H7 (cell line): ENCODE results near the gene NFKB1. TPM values are rescaled to one million over a fixed set of nuclear protein-coding genes. Genes with fewer than 3 reads are reported as not detected.
A peak's percentile ranks its signal among the peaks of the same experiment; 100 is the strongest.

Source experiments
- DNase-seq: peaks from one replicate; pipeline ENCODE4 v3.0.0; 2012
- H3K27me3 ChIP-seq: 2 replicates; pipeline ENCODE4 v1.6.0; 2011; ENCODE audit warnings: mild to moderate bottlenecking, low read length; ENCODE audit not compliant: control insufficient read depth, insufficient read depth
- H3K36me3 ChIP-seq: replicated peaks from 2 replicates; pipeline ENCODE4 v1.5.1; 2011; ENCODE audit warnings: low read length; ENCODE audit not compliant: control insufficient read depth, insufficient read depth
- H3K4me3 ChIP-seq: 2 replicates; pipeline ENCODE4 v1.5.1; 2011; ENCODE audit warnings: low read depth, mild to moderate bottlenecking, control low read depth, low read length, moderate library complexity; ENCODE audit not compliant: insufficient read depth
- total RNA-seq: library from RNA; depleted of rRNA; stranded (reverse); fragments of >200 nt; shearing (Covaris generic); gene quantifications from 2 replicates; pipeline ENCODE4 v1.2.3, GENCODE V29; 2014

The NFKB1 gene
- total RNA-seq, 1 experiment from 2014 or later: 6.8 TPM

DNA sequence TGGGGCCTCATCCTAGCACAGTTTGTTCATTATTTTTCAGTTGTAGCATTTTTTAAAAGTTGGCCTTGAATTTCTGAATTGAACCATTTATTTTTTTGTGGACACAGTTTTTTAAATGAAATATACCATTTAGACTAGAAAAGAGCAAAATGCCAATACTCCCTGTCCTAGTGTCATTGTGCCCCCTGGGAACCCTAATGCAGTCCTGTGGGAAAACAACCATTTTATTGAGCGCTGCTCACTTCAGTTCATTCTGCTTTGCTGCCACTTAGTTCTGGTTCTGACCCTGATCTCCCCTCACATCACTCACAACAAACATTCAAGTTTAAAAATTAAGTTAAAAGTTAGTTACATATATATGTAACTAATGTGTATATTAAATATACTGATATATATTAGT is 5.4 kb downstream of the NFKB1 start:
- DNase-seq: no peak
- Histone ChIP-seq H3K36me3 (no peaks in the 10 kb centered on the region), H3K4me3 (no peak overlapping the region), H3K27me3 (no peaks in the 10 kb centered on the region)

GRCh38 chr4:102511830-102512605 is 10.9 kb downstream of the NFKB1 start:
- H3K4me3 ChIP-seq: no peak overlapping the region

GRCh38 chr4:102514298-102514964 is 13.3 kb downstream of the NFKB1 start:
- no peak overlapping the region for H3K4me3 ChIP-seq

More at GRCh38 chr4:102511830-102512605, 10.9 kb downstream of the NFKB1 start:
- Histone ChIP-seq H3K27me3 (no peaks in the 10 kb centered on the region), H3K36me3 (no peaks in the 10 kb centered on the region)
- DNase-seq: no peak

GRCh38 chr4:102517753-102518152 is 16.6 kb downstream of the NFKB1 start:
- Histone ChIP-seq H3K4me3 (no peak overlapping the region), H3K27me3 (no peaks in the 10 kb centered on the region), H3K36me3 (no peaks in the 10 kb centered on the region)
- no peak for DNase-seq

More at GRCh38 chr4:102514298-102514964, 13.3 kb downstream of the NFKB1 start:
- DNase-seq: no peak
- Histone ChIP-seq H3K36me3 (no peaks in the 10 kb centered on the region), H3K27me3 (no peaks in the 10 kb centered on the region)

DNA sequence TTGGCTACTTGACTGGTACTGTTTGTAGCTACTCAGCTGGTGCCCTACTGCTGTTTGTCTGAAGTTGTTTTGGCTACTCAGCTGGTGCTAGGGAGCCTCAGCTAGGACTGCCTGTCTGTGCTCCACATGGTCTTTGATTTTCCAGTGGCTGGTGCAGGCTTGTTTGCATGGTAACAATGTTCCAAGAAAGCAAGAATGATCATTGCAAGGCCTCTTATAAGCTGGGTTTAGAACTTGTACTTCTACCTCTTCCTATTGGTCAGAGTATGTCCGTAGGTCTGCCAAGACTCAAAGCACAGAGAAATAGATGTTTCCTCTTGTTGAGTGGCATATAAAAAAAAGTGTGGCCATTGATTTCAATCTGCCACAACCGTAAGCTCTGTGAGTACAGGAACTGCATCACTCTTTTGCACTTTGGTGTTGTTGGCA is 17.6 kb downstream of the NFKB1 start:
- Histone ChIP-seq H3K27me3 (no peaks in the 10 kb centered on the region), H3K36me3 (no peaks in the 10 kb centered on the region), H3K4me3 (no peak overlapping the region)
- peak; percentile 13 for DNase-seq

DNA sequence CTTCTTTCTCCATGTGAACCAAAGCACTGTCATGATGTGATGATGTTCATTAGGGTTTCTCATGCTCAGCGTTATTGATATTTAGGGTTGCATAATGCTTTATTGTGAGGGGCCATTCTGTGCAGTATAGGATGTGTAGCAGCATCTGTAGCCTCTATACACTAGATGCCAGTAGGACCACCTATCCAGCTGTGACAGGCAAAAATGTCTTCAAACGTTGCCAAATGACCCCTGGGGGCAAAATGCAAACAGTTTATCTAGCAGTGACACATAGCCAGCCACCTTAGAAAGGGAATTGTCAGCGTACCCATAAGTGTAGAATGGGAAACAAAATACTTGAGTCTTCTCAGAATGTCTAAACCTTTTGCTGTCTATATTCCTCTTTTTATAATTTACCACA is 18.8 kb downstream of the NFKB1 start:
- Histone ChIP-seq H3K36me3 (no peaks in the 10 kb centered on the region), H3K27me3 (no peaks in the 10 kb centered on the region), H3K4me3 (no peak overlapping the region)
- DNase-seq: no peak

- H3K4me3 ChIP-seq: no peak overlapping the region
- H3K27me3 ChIP-seq: no peaks in the 10 kb centered on the region
- DNase-seq: no peak
- H3K36me3 ChIP-seq: no peaks in the 10 kb centered on the region
Observed at GRCh38 chr4:102521570-102521969, 20.4 kb downstream of the NFKB1 start.

DNA sequence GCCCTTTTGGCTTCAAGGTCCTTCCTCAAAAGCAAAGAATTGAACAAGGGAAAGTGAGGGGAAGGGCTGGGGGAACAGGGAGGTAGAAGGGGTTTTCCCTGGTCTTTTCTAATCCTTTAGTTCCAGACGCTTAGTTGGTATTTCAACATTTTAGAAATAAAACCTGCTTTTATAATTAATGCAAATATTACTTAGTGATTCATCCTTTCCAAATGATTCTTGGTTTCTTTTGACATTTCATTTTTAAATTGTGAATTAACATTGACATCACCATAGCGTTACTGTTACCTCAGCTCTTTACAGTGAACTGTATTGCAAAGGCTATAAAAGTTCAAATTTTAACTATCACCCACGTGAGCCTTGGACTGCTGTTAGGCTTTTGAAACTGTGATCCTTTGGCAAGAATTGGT is 20.9 kb downstream of the NFKB1 start:
- DNase-seq: no peak
- no peaks in the 10 kb centered on the region for H3K36me3 ChIP-seq
- no peak overlapping the region for H3K4me3 ChIP-seq
- no peaks in the 10 kb centered on the region for H3K27me3 ChIP-seq

DNA sequence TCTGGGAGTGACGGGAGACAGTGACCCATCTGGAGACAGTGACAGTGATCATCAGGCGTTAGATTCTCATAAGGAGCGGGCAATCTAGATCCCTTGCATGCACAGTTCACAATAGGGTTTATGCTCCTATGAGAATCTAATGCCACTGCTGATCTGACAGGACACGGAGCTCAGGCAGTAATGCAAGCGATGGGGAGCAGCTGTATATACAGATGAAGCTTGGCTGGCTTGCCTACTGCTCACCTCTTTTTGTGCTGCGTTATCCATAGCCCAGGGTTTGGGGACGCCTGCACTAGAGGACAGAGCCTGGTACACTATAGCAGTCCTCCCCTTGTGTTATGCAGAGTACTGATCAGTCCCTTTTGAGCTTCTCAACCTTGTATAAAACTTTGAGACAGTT is 23.5 kb downstream of the NFKB1 start:
- H3K36me3 ChIP-seq: no peaks in the 10 kb centered on the region
- no peak overlapping the region for H3K4me3 ChIP-seq
- no peak for DNase-seq
- no peaks in the 10 kb centered on the region for H3K27me3 ChIP-seq

DNA sequence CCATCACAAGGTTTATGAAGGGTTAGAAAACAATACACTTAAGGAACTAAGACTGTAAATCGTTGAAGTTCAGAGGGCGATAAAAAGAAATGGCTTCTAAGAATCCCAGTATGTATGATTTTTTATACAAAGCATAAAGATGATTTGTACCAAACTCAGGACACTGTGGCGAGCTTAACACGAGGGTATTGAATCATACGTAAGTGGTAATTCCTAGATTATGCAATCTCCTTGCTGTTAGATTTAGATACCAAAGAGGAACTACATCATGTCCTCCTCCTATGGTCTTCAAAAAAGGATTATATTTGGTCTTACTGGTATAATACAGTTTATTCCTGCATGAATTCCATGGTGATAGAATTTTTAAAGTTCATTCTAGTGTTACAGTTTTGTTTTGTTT is 23.9 kb downstream of the NFKB1 start:
- Histone ChIP-seq H3K4me3 (no peak overlapping the region), H3K27me3 (no peaks in the 10 kb centered on the region), H3K36me3 (no peaks in the 10 kb centered on the region)
- no peak for DNase-seq

GRCh38 chr4:102525504-102525903 is 24.3 kb downstream of the NFKB1 start:
- H3K4me3 ChIP-seq: no peak overlapping the region
- no peak for DNase-seq
- H3K27me3 ChIP-seq: no peaks in the 10 kb centered on the region
- no peaks in the 10 kb centered on the region for H3K36me3 ChIP-seq

GRCh38 chr4:102526532-102526931 is 25.4 kb downstream of the NFKB1 start:
- Histone ChIP-seq H3K27me3 (no peaks in the 10 kb centered on the region), H3K36me3 (no peaks in the 10 kb centered on the region), H3K4me3 (no peak overlapping the region)
- DNase-seq: no peak

DNA sequence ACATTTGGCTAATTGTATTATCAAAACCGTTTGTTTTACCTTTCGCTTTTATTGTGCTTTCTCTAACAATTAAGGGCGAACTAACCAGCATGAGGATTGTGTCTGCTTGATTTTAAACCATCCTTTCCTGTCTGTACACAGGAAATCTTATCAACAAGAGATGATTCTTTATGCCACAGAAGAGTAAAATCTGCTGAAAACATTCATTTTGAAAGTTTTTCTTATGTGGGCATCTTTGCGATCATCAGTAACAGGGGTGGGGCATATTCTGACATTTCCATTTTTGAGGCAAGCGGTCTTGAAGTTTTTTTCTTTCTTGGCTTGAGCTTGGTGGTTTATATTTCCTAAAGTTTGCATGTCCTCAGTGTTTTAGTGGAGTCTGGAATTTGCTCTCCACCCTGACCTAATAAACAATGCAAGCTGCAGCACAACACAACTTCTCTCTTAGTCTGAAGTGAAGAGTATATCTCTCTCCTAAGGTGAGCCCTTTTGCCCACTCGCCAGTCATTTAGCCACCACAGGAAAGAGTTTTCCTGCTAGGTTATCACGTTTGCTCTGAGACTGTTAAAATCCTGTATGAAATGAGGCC is 26.6 kb downstream of the NFKB1 start:
- DNase-seq: no peak
- Histone ChIP-seq H3K4me3 (no peak overlapping the region), H3K36me3 (no peaks in the 10 kb centered on the region), H3K27me3 (no peaks in the 10 kb centered on the region)

DNA sequence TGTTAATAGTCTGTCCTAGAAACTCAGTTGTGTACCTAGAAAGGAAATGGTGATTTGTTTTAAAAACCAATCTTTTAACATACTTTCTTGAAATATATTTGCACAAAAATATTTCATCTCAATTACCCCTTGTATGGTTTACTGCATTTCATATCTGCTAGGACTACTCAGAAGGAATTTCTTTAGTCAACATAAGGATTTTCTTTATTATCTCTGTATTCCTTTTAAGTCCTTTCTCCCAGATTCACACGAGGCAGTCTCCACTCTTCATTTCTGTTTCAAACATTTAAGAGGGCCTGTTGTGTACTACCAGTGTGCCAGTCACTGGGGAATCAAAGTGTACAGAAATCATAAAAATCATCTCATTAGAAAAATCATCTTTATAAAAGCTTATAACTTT is 28.8 kb downstream of the NFKB1 start:
- DNase-seq: no peak
- no peaks in the 10 kb centered on the region for H3K27me3 ChIP-seq
- H3K4me3 ChIP-seq: no peak overlapping the region
- no peaks in the 10 kb centered on the region for H3K36me3 ChIP-seq

DNA sequence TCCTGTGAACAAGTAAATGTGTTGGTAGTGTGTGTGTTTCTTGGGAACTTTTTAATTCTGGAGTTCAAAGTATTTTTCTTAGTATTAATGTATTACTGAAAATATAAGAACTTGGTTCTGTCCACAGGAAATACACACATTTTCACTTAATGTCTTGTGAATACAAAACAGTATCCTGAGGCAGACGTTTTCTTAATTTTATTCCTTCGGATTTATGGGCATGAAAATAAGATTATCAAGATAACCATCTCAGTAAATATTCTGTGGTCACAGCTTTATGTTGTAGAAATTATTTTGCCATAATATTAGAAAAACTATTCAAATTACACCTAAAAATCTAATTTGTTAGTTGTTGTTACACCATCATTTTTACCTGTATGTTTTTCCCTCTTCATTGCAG is 29.8 kb downstream of the NFKB1 start:
- H3K4me3 ChIP-seq: no peak overlapping the region
- DNase-seq: no peak
- H3K36me3 ChIP-seq: no peaks in the 10 kb centered on the region
- H3K27me3 ChIP-seq: no peaks in the 10 kb centered on the region
